Measurements from ENCODE around the gene EID2.

EID2 gene

DNA sequence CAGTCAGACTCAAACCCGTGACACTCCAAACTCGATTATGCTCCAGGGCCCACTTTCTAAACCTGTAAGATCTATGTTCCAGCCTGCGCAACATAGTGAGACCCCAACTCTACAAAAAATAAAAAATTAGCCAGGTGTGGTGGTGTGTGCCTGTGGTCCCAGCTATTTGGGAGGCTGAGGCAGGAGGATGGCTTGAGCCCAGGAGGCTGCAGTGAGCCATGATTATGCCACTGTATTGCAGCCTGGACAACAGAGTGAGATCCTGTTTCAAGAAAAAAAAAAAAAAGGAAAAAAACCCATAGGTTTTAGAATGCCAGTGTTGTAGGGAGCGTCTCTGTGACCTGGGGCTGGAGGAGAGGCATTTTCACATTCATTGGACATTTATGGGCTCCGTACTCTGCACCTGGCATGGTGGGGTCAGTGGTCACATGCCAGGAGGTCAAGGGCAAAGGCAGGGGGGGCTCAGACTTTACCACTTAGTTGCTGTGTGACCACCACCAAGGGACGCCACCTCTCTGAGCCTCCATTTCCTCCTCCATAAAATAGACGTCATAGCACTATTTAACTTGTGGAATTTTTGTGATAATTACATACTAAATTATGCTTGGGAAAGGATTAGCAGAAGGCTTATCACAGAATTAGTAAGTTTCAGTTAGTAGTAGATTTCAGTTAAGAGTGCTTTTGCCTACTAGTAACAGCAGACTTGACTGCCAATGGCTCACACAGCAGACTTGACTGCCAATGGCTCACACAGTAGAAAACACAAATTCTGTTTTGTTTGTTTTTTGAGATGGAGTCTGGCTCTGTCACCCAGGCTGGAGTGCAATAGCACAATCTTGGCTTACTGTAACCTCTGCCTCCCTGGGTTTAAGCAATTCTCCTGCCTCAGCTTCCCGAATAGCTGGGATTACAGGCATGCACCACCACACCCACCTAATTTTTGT lies 19.1 kb downstream of the EID2 start:
- TF ChIP-seq GATA3 (IDR thresholded peaks at IDR 0.05; ENCODE audit: low read depth, low read length) (no peak), GATA2 (IDR thresholded peaks at IDR 0.05; ENCODE audit: low read depth, low read length) (no peak)

DNA sequence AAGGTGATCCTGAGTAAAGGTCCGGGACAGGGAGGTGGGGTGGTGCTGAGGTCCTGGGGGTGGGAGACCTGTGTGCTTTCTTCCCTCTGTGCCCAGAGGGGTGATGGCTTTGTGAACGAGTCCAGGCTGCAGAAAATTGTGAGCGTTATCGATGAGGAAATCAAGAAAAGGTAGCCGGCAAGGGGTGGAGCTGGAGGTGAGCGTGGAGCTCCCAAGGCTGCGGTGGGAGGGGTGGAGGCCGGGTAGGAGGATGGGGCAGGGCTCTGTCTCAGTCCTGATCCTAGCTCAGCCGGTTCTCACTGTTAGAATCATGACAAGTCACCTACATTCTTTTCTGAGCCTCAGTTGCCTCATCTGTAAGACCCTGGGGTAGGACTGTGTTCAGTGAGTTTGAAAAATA lies 21.0 kb downstream of the EID2 start:
- TF ChIP-seq GATA2 (IDR thresholded peaks at IDR 0.05; ENCODE audit: low read depth, low read length) (no peak), GATA3 (IDR thresholded peaks at IDR 0.05; ENCODE audit: low read depth, low read length) (no peak)

DNA sequence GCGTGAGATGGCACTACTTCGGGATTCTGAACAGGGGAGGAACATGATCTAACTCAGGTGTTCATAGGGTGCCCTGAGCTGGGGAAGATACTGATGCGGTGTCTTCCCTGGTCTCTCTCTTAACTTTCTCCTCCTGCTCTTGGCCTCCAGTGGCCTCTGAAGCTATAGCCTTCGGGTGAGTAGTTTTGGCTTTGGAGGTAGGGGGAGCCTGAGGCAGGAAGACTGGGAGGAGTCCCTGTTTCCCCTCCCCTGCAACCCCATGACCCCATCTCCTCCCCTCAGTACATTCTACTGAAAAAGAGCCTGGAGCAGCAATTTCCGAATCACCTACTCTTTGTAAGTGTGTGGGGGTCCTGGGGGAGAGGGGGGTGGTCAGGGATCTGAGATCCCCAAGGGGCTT lies 21.5 kb downstream of the EID2 start:
- no peak for TF ChIP-seq GATA3 (IDR thresholded peaks at IDR 0.05; ENCODE audit: low read depth, low read length)
- no peak for TF ChIP-seq GATA2 (IDR thresholded peaks at IDR 0.05; ENCODE audit: low read depth, low read length)

DNA sequence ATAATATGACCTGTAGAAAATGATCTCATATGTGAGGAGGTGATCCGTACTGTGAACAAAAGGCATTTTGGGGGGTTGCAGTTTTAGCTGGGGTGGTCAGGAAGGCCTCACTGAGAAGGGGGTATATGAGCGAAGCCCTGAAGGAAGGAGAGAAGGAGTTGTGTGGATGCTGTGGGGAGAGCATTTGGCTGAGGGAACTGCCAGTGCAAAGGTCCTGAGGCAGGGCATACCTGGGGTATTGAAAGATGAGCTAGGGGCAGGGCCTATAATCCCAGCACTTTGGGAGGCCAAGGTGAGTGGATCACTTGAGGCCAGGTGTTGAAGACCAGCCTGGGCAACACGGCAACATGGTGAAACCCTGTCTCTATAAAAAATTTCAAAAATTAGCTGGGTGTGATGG lies 22.5 kb downstream of the EID2 start:
- TF ChIP-seq GATA3 (IDR thresholded peaks at IDR 0.05; ENCODE audit: low read depth, low read length) (no peak), GATA2 (IDR thresholded peaks at IDR 0.05; ENCODE audit: low read depth, low read length) (no peak)

DNA sequence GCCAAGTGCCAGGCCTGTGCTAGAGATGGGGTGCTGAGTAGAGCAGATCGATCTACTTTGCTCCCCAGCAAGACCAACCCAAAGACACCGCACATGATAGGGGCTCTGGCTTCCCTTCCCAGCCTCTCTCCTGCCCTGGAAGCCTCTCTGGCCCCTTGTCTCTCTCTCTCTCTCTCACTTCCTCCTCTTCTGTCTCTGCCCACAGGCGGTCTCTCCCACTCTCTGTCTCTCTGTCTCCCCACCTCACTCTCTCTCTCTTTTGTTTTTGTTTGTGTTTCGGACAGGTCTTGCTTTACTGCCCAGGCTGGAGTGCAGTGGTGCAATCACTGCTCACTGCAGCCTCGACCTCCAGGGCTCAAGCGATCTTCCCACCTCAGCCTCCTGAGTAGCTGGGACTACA lies 23.7 kb downstream of the EID2 start:
- TF ChIP-seq GATA2 (IDR thresholded peaks at IDR 0.05; ENCODE audit: low read depth, low read length) (no peak), GATA3 (IDR thresholded peaks at IDR 0.05; ENCODE audit: low read depth, low read length) (no peak)

DNA sequence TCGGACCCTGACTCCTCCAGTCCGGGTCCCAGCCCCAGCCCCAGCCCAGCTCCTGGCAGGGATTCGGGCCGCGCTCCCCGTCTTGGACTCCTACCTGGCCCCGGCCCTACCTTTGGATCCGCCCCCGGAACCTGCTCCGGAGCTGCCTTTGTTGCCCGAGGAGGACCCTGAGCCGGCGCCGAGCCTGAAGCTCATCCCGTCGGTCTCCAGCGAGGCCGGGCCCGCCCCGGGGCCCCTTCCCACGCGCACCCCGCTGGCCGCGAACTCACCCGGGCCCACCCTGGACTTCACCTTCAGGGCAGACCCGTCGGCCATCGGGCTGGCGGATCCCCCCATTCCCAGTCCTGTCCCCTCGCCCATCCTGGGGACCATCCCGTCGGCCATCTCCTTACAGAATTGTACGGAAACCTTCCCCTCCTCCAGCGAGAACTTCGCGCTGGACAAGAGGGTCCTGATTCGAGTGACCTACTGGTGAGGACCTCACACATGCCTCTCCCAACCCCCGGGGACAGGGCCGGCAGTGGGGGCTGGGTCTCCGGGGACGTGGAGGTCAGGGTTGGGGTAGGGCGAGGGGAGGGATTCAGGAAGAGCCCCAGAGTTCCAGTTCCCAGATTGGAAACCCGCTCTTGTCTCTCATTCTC lies 24.3 kb downstream of the EID2 start:
- TF ChIP-seq GATA2 (IDR thresholded peaks at IDR 0.05; ENCODE audit: low read depth, low read length) (no peak), GATA3 (IDR thresholded peaks at IDR 0.05; ENCODE audit: low read depth, low read length) (no peak)

DNA sequence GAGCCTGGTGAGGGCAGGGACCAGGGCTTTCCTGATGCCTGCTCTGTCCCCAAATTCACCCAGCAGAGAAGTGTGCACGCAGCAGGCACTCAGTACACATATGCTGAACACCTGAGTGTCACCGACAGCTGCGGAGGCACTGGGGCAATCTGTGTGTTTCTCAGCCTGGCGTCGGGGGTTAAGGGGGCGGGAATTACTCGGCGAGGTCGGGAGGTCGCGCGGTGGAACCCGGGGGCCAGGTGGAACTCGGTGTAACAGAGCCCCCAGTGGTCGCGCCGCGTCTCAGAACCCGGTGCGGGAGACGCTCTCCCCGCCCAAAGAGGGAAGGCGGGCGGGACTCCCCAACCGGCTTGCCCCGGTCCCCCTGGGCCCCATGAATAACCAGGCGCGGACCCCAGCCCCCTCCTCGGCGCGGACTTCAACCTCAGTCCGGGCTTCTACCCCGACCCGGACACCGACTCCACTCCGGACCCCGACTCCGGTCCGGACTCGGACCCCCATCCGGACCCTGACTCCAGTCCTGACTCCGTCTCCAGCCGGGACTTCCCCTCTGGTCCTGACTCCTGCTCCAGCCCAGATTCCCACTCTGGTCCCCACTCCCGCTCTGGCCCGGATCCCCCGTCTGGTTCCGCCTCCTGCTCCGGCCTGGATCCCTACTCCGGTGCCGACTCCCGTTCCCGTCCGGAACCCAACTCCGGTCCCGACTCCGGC lies 25.0 kb downstream of the EID2 start, which contains the start of gene SELENOV:
SELENOV (plus strand) TSS at position 300 of the 711 bp plus-strand sequence; CDS start at position 374, 74 bp downstream.
- TF ChIP-seq GATA2 (IDR thresholded peaks at IDR 0.05; ENCODE audit: low read depth, low read length) (no peak), GATA3 (IDR thresholded peaks at IDR 0.05; ENCODE audit: low read depth, low read length) (no peak)

DNA sequence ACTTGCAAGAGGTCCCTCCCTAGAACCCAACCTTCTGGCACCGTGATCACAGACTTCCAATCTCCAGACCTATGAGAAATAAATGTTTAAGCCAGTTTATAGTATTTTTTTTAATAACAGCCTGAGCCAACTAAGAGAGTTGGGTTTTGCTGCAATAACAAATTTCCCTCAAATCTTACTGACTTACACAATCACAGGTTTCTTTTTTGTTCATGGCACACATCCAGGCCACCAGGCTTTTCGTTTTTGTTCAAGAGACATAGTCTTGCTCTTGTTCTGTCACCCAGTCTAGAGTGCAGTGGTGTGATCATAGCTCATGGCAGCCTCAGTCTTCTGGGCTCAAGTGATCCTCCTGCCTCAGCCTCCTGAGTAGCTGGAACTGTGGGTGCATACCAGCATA lies 27.0 kb downstream of the EID2 start:
- no peak for TF ChIP-seq GATA2 (IDR thresholded peaks at IDR 0.05; ENCODE audit: low read depth, low read length)
- TF ChIP-seq GATA3 (IDR thresholded peaks at IDR 0.05; ENCODE audit: low read depth, low read length), result no peak

DNA sequence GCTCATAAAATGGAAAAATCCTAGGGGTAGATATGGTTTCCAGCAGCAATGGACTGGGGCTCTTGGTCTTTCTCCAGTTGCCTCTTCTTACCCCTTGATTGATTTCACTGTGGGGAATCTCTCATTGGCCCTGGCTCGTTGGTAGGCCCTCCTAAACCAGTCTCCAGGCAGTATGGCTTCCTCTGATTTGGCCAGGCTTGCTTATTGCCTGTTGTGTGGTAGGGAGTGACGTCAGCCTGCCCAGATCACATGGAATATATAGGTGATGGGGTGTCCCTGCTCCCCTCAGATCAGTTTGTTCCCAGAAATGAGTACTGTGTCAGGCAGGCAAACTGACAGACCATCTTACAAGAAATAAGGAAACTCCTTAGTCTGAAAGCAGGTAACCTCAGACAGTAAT lies 30.7 kb downstream of the EID2 start:
- TF ChIP-seq GATA2 (IDR thresholded peaks at IDR 0.05; ENCODE audit: low read depth, low read length) (no peak), GATA3 (IDR thresholded peaks at IDR 0.05; ENCODE audit: low read depth, low read length) (no peak)

DNA sequence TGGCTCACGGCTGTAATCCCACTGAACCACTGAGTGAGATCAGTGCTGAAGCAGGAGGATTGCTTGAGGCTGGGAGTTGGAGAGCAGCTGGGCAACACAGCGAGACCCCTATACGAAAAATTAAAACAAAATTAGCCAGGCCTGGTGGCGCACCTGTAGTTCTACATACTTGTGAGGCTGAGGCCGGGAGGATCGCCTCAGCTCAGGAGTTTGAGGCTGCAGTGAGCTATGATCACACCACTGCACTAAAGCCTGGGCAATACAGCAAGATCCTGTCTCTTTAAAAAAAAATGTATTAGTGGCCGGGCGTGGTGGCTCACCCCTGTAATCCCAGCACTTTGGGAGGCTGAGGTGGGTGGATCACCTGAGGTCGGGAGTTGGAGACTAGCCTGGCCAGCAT lies 31.3 kb downstream of the EID2 start:
- TF ChIP-seq GATA2 (IDR thresholded peaks at IDR 0.05; ENCODE audit: low read depth, low read length), result no peak

DNA sequence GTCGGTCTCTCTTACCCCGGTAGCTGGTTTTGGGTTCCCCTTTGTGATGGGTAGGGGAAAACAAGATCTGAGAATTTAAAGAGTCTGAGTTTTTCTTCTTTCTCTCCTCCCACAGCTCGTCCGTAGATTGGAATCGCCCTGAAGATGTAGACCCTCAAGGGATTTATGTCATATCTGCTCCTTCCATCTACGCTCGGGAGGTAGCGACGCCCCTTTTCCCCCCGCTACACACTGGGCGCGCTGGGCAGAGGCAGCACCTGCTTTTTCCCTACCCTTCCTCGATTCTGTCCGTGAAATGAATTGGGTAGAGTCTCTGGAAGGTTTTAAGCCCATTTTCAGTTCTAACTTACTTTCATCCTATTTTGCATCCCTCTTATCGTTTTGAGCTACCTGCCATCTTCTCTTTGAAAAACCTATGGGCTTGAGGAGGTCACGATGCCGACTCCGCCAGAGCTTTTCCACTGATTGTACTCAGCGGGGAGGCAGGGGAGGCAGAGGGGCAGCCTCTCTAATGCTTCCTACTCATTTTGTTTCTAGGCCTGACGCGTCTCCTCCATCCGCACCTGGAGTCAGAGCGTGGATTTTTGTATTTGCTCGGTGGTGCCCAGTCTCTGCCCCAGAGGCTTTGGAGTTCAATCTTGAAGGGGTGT lies 32.1 kb downstream of the EID2 start:
- TF ChIP-seq GATA2 (IDR thresholded peaks at IDR 0.05; ENCODE audit: low read depth, low read length) (peak; percentile 64; the same call in 1 of the 2 replicates), GATA3 (IDR thresholded peaks at IDR 0.05; ENCODE audit: low read depth, low read length) (no peak)

DNA sequence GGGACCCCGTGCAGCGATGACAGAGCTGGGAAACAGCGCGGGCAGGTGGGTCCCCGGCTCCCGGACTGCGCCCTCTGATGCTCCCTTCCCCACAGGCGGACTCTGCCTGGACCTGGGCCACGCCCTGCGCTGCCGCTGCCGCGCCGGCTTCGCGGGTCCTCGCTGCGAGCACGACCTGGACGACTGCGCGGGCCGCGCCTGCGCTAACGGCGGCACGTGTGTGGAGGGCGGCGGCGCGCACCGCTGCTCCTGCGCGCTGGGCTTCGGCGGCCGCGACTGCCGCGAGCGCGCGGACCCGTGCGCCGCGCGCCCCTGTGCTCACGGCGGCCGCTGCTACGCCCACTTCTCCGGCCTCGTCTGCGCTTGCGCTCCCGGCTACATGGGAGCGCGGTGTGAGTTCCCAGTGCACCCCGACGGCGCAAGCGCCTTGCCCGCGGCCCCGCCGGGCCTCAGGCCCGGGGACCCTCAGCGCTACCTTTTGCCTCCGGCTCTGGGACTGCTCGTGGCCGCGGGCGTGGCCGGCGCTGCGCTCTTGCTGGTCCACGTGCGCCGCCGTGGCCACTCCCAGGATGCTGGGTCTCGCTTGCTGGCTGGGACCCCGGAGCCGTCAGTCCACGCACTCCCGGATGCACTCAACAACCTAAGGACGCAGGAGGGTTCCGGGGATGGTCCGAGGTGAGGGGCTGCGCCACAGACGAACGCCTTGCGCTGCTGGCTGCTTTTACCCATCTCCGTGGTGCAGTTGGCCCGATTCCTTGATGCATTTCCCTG lies 32.8 kb downstream of the EID2 start:
- TF ChIP-seq GATA2 (IDR thresholded peaks at IDR 0.05; ENCODE audit: low read depth, low read length), result no peak
- no peak for TF ChIP-seq GATA3 (IDR thresholded peaks at IDR 0.05; ENCODE audit: low read depth, low read length)

DNA sequence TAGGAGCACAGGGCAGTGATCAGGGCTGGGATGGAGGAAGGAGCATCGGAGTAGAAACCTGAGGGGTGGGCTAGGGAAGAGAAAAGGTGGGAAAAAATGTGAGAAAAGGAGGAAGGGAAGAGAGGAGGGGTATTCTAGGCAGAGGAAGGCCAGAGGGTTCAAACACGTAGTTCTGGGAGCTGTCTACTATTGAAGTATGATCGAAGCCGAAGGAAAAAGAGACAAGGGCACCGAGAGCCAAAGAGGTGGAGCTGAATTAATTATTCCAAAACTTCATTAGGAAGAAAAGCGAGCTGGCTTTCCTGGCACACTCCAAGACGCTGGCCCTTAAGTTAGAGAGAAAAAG lies 33.4 kb downstream of the EID2 start:
- no peak for TF ChIP-seq GATA3 (IDR thresholded peaks at IDR 0.05; ENCODE audit: low read depth, low read length)
- no peak for TF ChIP-seq GATA2 (IDR thresholded peaks at IDR 0.05; ENCODE audit: low read depth, low read length)
